NCI-H226 (cell line): Measurements from ENCODE around the gene NPEPL1.

Experiments used
- DNase-seq: peaks from one replicate; pipeline ENCODE4 v3.0.0-alpha.2; 2015

Gene NPEPL1

DNA sequence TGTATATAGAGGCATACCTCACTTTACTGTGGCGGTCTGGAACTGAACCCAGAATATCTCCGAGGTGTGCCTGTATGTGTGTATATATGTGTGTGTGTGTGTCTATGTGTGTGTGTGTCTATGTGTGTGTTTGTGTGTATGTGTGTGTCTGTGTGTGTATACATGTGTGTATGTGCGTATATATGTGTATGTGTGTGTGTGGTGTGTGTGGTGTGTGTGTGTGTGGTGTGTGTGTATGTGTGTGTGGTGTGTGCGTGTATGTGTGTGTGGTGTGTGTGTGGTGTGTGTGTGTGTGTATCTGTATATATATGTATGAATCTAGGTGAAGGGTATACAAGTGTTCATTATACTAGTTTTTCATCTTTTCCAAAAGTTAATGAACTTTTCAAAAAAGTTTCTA, 4.2 kb upstream of the NPEPL1 start:
- DNase-seq: no peak

DNA sequence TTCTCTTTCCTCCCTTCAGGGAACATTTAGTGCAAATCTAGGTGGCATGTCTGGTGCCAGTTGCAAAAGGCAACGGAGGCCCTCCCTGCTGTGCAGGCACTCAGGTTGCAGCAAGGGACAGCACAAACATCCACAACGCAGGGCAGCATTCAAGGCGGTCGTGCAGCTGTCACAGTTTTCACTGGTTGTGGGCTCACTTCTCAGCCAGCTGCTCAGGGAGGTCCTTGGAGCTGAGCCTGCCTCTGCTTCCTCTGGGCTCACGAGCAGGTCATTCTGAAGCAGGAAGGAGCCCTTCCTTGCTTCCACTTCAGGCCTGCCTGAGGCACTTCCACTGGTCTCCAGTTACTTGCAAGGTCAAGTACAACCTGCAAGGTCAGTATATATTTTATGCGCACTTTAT, 3.8 kb upstream of the NPEPL1 start:
- no peak for DNase-seq

DNA sequence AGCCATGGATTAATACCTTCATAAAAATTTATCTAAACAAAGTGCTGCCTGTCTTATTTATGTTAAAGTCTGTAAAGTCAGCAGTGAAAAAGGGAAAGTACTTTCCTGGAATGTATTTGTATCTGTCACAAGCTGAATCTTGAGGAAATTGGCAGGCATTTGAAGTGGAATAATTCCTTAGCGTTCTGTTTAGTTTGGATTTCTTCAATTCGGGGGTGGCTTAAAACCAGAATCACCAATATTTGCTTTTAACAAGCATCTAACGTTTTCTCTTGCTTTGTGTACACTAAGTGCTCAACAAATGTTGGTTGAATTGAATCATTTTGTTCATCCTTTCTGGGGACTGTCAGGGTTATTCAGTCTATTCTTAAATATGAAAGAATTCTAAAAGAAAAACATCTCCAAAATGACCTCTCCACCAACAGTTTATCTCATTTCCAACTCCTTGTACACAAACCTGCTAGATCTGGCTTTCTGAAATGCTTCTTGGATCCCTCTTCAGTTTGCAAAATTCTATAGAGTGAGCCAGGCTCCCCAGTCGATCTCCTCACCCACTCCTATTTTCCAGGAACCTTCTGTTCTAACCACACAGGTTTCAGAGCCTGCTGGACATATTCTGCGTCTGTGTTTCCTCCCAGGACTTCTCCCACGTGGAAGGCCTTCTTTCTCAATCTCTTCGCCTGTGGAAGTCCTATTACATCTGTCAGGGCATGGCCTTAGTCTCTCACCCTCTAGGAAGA, 2.0 kb upstream of the NPEPL1 start:
- no peak for DNase-seq

DNA sequence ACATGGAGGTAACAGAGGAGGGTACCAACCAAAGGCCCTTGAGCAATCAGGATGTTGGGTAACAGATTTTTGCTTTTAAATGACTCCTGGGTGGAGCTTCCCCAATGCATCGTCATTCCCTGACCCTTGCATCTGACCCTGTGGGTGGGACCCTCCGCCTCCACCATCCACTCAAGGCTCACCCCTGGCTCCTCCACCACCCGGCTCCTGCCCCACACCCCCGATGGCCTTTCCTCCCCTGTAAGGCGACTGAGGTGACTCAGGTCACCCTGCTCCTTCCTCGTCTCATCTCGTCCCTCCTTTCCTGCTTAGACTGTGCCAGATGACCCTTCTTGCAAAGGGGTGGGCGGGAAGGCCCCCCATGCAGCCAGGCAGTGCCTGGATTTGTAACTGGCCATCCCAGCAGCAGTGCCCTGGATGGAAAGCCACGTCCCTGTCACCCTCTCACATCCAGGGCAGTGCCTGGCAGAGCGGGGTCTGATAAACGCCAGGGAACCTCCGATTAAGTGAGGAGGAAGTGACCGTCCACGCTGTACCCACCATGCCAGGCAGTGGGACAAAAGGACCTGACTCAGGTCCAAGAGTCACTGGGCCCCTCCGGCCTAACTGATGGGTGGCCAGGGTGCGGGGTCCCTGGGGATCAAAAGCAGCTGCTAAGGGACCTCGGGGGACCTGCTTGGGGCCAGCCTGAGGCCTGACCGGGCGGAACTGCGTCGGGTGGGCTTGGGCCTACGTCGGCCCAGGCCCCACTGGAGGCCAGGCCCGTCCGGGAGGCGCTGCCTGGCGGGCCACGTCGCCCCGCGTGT, 624 bp upstream of the NPEPL1 start:
- no peak for DNase-seq

DNA sequence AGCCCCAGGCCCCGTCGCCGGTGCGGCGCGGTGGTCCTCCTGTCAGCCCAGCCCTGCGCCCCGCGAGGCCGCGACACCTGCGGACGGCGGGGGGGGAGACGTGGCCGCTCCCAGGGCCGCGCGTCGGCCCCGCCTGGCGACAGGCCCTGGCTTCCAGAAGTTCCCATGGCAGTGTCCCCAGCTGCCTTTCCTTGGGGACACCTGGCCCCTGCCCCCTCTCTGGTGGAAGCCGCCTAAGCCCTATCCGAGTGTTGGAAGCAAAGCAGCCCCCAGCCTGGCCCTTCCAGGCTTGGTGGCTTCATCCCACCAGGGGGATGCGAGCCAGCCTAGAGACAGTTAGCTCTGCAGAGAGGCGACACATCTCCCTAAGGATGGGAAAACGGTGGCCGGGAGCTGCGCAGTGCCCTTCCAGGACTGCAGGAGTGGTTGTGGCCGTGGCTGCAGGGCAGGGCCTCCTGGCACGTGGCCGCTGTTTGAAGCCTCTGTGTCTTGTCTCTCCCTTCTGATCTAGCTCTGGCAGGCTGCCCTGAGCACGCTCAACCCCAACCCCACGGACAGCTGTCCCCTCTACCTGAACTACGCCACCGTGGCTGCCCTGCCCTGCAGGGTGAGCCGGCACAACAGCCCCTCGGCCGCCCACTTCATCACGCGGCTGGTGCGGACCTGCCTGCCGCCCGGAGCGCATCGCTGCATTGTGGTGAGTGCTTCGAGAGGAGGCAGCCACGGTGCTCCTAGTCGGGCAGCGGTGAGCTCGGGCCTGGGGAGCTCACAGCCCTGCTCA, 816 bp downstream of the NPEPL1 start:
- DNase-seq: no peak

DNA sequence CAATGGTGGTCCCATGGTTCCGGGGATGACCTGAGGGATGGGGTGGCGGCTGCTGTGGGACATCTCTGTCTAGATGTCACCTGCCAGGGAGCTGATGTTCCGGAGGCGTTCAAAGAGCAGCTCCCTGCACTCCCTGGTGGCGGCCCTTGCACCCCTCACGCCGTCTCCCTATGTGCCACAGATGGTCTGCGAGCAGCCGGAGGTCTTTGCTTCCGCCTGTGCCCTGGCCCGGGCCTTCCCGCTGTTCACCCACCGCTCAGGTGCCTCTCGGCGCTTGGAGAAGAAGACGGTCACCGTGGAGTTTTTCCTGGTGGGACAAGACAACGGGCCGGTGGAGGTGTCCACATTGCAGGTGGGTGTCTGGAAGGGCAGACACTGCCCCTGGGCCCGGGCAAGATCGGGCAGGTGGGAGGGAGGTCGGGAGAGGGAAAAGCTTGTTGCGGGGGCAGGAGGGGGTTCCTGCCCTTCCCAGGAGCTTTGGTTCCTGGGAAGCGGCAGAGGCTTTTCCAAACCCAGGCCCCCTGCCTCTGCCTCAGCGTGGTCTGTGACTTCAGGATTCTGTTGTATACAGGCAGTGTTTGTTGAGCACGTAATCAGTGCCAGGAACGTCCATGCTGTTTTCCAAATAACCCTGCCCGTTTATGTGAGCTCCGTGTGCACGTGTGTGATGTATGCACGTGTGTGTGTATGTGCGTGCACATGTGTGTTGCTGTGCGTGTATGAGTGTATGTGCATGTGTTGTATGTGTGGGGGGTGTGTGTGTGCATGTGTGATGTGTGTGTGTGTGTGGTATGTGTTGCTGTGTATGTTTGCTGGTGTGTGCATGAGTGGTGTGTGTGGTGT, 1.9 kb downstream of the NPEPL1 start:
- no peak for DNase-seq

DNA sequence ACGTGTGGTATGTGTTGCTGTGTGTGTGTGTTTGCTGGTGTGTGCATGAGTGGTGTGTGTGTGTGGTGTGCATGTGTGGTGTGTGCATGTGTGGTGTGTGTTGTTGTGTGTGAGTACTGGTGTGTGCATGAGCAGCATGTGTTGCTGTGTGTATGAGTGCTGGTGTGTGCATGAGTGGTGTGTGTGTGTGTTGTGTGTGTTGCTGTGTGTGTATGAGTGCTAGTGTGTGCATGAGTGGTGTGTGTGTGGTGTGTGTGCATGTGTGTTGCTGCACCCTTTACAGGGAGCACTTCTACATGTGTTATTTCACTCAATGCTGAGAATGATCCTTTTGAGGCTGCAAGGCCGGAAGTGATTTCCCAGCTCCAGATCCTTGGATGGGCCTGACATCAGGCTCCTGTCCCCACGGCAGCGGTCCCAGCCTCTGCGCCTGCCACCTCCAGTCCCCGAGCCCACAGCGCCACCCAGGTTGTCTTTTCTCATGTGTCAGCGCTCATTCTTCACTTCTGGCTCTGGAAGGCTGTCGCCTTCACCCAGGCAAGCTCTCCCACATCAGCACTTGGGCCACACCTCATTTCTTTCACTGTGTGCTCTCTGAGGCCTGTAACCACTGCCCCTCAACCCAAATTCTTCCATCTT, 2.6 kb downstream of the NPEPL1 start:
- no peak for DNase-seq

DNA sequence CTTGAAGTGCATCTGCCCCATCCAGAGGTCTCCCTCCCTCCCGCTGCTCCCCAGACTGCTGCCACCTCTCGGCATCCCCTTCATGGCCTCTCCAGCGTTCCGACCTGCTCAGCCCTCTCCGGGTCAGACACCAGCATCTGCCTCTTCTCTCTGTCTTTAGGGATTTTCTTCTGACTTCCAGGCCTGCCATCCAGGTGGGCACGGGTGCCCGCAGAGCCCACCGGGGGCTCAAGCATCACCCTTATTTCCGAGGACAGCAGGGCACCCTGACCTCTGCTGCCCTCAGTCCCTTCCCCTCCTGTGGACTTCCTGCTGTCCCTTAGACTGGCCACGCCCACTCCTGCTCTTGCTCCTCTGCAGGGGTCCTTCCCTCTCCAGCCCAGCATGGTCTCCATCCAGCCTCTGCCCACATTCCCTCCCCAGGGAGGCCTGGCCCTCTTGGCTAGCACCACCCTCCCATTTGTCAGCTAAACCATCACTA, 3.3 kb downstream of the NPEPL1 start:
- DNase-seq: no peak

DNA sequence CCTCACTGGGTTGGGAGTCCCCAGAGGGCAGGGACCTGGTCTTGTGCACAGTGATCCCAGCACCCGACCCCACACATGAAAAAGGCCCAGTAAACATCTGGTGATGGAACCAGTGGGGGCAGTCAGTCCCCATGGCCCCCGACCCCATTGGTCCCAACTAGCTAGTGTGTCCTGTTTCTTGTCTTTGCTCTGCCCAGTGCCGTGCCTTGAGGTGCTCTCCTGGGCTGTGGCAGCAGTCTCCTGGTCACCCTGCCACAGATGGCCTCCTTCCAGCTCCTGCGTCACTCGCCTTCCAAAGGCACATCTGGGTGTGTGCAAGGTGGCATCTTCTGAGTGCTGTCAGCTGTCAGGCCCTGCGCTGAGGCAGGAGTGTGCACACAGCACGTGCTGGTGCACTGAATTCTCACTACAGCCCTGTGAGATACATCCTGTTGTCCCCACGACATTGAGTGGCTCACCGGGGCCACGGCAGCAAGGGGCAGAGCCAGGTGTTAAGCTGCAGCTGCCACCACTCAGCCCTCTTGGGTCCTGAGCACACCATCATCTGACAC, 3.9 kb downstream of the NPEPL1 start:
- no peak for DNase-seq

DNA sequence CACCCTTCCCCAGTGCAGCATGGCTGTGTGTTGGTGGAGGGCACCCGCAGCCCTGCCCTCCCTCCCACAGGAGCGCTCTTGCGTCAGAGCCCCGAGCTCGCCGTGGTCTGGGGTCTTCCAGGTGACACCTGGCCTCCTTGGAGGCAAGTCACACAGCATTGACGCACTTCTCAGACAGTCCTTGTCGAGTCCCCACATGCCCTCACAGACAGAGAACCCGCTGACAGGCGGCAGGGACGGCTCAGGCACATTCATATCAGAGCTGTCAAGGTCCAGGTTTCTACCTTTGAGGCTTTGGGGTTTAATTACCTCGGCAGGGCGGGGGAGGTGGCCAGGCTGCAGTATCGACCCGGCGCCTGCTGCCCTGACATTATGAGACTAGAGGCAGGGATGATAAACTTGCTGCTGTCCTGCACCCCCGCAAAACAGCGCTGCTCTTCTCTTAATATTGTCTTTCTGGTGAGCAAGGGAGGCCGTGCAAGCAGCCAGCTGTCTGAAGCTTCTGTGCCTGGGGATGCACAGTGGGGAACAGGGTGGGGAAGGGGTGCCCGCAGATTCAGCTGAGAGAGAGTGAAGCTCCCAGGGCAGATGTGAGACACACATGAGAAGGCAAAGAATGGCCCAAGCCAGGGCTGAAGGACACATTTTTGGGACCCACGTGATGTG, 4.7 kb downstream of the NPEPL1 start:
- DNase-seq: no peak

DNA sequence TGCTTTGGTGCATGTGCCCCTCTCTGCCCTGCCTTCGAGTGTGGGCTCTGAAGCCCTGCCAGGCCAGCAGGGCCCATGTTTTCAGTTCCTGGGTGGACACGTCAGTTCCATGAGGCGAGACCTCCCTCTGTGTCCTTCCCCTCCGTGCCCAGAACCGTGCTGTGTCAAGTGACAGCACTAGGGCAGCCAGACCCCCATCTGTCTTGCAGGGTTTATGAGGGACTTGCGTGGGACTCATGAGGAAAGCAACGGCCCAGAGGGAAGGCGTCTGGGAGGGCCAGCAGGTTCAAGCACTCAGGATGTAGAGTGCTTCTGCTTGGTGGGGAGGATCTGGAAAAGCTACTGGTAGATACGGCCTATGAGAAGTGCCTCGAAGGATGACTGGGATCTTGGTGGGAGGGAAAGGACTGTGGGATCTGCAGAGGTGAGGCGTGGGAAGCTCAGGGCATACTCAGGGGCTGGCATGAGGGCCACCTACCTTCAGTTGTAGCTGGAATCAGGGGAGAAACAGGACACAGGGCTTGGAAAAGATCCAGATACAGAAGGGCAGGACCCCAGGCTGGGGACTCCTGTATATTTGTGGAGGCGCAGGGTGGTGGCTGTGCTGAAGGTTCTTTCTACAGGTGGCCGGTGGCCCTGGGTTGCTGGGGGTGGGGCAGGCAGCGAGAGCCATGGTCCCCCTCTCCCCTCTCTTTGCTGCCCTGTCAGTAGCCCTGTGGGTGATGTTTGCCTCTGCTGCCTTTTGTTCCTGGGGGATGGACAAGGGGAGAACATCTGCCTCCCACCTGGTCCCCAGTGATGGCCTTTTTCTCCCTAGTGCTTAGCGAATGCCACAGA, 5.5 kb downstream of the NPEPL1 start:
- DNase-seq: no peak

DNA sequence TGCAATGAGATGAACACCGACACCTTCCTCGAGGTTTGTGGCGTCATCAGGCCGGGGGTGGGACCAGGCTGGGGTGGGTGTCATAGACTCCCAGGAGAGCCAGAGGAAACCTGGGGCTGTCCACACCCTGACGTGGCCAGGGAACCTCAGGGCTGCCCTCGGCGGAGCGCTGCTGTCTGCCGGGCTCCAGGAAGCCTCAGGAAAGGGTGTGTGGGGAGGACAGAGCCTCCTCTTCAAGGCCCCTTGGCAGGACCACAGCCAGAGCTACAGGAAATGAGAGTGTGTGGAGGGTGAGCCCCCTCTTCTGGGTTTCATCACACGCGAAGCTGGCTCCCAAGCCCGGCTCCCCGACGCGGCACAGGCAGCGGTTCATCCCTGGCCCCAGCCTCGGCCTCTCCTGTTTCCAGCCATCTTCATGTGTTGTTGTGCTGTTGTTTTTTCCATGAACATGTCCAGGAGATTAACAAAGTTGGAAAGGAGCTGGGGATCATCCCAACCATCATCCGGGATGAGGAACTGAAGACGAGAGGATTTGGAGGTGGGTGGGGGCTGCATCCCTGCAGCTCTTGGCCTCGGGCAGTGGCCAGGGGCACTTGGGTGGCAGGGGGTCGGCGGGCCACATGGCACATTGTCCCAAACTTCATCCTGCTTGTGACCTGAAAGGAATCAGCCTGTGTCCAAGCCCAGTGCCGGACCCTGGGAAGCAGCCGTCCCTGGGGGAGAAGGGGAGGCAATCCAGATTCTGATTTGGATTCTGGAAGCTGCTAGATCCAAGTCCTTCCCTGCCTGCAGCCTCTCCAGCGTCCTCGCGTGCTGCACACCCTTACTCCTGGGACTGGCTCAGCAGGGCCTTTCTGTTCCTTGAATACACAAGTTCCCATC, 6.4 kb downstream of the NPEPL1 start:
- no peak for DNase-seq

DNA sequence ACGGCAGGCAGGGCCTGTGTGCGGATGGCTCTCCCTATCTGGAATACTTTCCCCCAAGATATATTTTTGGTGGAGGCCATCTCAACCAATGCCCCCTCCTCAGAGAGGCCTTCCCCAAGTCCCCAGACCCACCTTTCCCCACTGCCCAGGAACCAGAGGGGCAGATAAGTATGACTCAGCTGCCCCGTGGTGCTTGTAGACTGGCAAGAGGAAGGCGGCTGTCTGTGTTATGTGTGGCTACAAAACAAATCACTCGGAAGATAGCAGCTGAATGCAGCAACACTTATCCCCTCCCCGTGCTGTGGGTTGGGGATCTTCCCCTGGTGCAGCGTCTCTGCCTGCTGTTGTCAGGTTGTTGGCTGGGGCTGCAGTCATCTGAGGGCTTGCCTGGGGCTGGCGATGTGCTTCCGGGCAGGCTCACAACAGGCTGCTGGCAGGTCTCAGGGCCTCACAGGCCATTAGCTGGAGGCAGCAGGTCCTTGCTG, 7.1 kb downstream of the NPEPL1 start:
- DNase-seq: no peak

DNA sequence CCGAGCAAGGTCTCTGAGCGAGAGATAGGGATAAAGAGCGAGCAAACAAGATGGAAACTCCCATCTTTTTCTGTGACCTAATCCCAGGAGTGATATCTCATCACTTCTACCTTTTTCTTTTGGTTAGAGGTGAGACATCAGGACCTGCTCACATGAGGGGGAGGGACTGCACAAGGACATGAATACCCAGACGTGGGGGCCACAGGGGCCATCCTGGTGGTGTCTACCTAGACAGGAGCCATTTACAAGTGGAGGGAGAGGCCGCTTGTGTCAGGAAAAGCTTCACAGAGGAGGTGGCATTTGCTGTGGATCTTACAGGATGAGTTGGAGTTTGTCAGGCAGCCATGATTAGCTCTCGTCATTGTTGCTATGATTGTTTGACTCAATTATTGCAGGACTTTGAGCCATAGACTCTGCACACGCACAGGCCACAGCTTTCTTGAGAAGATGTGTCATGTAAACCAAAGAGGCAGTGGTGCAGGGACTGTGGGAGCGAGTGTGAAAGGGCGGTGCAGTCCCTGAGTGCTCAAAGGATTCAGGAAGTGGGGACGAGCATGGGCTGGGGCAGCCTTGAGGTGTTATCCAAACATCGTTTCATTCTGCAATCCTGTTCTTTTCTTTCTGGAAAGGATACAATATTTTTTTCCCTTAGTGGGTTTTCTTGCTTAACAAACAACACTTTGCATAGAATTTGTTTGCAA, 7.7 kb downstream of the NPEPL1 start:
- DNase-seq: no peak

DNA sequence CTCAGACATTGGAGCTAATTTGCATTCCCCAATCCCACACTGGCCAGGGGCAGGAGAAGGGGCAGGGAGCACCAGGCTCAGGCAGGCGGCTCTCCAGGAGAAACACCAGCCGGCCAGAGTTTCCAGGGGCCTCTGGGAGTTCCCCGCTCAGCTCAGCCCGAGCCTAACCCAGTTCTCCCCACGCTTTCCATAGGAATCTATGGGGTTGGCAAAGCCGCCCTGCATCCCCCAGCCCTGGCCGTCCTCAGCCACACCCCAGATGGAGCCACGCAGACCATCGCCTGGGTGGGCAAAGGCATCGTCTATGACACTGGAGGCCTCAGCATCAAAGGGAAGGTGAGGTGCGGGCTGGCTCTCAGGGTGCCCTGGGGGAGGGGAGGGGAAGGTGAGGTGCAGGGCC, 8.2 kb downstream of the NPEPL1 start:
- no peak for DNase-seq

DNA sequence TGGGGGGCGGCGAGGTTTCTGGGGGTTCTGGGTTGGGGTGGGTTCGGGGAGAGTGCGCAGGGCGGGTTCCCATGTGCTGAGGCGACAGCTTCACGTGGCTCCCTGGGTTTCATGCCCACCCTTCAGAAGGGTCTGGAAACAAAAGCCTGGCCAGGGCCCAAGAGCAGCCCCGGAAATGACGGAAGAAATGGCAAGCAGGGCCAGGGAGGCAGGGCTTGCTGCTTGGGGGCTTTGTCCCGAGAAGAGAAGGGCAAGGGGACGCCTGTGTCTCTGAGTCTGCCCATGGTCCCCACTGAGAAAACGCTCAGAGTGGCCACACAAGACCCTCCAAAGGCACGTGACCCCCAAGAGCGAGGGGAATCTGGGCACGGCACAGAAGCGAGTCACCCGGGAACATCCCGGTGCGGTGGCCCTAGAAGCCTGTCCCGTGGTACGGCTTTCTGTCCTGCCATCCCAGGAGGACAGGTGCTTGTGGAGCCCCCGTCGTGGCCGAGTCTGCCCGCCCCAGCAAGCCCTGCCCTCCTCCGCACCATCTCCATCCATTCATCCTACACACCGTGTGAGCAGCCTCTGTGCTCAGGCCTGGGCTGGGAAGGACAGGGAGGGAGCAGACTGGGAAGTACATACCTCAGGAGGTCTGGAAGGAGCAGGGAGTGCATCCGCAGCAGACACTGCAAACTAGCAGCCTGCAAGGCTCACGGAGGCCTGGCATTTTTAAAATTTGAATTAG, 9.0 kb downstream of the NPEPL1 start:
- DNase-seq: no peak

DNA sequence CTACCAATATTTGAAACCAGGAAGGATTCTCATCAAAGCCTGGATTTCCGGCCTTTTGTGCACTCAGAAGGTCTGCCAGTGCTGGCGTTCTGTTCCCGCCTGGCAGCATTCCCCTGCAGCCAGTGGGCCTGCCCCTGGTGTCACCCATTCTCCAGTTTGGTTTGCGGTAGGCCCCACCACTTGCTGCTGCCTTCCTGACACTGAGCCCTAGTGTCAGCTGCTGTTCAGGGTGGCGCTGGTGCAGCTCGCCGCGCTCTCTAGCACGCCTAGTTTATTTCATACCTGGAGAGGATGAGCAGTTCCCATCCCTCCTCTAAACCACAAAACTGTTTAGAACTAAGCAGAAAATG, 9.5 kb downstream of the NPEPL1 start:
- DNase-seq: no peak
